Liver (tissue), 9 donors: Measurements from ENCODE around the gene DST. TPM values are rescaled to one million over a fixed set of nuclear protein-coding genes. Genes with fewer than 3 reads are reported as not detected.

Source experiments
- DNase-seq: peaks from one replicate; pipeline ENCODE4 v3.0.0-alpha.2; 2017; ENCODE audit warnings: low spot score
- H3K27ac ChIP-seq, 2 donors: one replicate each; pipeline ENCODE4 v1.7.0; 2013; ENCODE audit warnings: inconsistent platforms in 2 of 2, low read length in 2 of 2, control low read depth in 1 of 2, low read depth in 1 of 2, mild to moderate bottlenecking in 1 of 2
- H3K27me3 ChIP-seq, 4 donors: one replicate each; pipeline versions ENCODE4 v1.6.1 to v1.7.0; 2013; ENCODE audit warnings: low read length in 3 of 4, inconsistent platforms in 1 of 4, mild to moderate bottlenecking in 1 of 4, moderate library complexity in 1 of 4; ENCODE audit not compliant: control insufficient read depth in 4 of 4, insufficient read depth in 4 of 4
- H3K36me3 ChIP-seq, 4 donors: one replicate each; pipeline versions ENCODE4 v1.6.1 to v1.7.0; 2013; ENCODE audit warnings: low read length in 3 of 4, mild to moderate bottlenecking in 3 of 4, low read depth in 1 of 4, moderate library complexity in 1 of 4; ENCODE audit not compliant: control insufficient read depth in 4 of 4, insufficient read depth in 3 of 4
- H3K4me1 ChIP-seq, 4 donors: one replicate each; pipeline versions ENCODE4 v1.6.1 to v1.7.0; 2013; ENCODE audit warnings: low read length in 3 of 4, mild to moderate bottlenecking in 3 of 4, moderate library complexity in 1 of 4; ENCODE audit not compliant: control insufficient read depth in 4 of 4, insufficient read depth in 4 of 4
- H3K4me3 ChIP-seq, 3 donors: one replicate each; pipeline versions ENCODE4 v1.6.1 to v1.7.0; 2013; ENCODE audit warnings: low read length in 3 of 3, control low read depth in 1 of 3, low read depth in 1 of 3, mild to moderate bottlenecking in 1 of 3
- H3K9ac ChIP-seq, 2 donors: one replicate each; pipeline ENCODE4 v1.7.0; 2013; ENCODE audit warnings: low read length in 2 of 2, mild to moderate bottlenecking in 2 of 2, moderate library complexity in 2 of 2, control low read depth in 1 of 2, low read depth in 1 of 2
- H3K9me3 ChIP-seq, 4 donors: one replicate each; pipeline versions ENCODE4 v1.6.1 to v1.7.0; 2013; ENCODE audit warnings: low read length in 3 of 4; ENCODE audit not compliant: control insufficient read depth in 4 of 4
- ATF3 ChIP-seq: IDR thresholded peaks from 2 replicates; pipeline ENCODE4 v1.6.1; 2016; ENCODE audit warnings: antibody characterized with exemption
- CTCF ChIP-seq: fragments of 150-350 bp; IDR thresholded peaks from 2 replicates; pipeline ENCODE4 v1.5.1; 2017; ENCODE audit warnings: improper control_type of control experiment, low read depth, low read length; ENCODE audit not compliant: missing input control
- EGR1 ChIP-seq, 2 donors: IDR thresholded peaks; 2 replicates each; pipeline ENCODE4 v1.6.1; 2016 to 2018; ENCODE audit warnings: antibody characterized with exemption in 2 of 2, low read depth in 2 of 2
- FOXA1 ChIP-seq: IDR thresholded peaks from 2 replicates; pipeline ENCODE4 v1.6.1; 2016; ENCODE audit warnings: antibody characterized with exemption
- FOXA2 ChIP-seq: IDR thresholded peaks from 2 replicates; pipeline ENCODE4 v1.6.1; 2016; ENCODE audit warnings: antibody characterized with exemption
- GABPA ChIP-seq, 2 donors: IDR thresholded peaks in 1 of 2; conservative IDR thresholded peaks in 1 of 2; 2 replicates each; pipeline ENCODE4 v1.6.1; 2016; ENCODE audit warnings: antibody characterized with exemption in 2 of 2, mild to moderate bottlenecking in 1 of 2, moderate library complexity in 1 of 2
- HNF4A ChIP-seq, 2 donors: conservative IDR thresholded peaks; 2 replicates each; pipeline ENCODE4 v1.6.1; 2016; ENCODE audit warnings: antibody characterized with exemption in 2 of 2, mild to moderate bottlenecking in 2 of 2
- HNF4G ChIP-seq: IDR thresholded peaks from 2 replicates; pipeline ENCODE4 v1.6.1; 2016; ENCODE audit warnings: antibody characterized with exemption
- JUND ChIP-seq, 2 donors: IDR thresholded peaks; 2 replicates each; pipeline ENCODE4 v1.6.1; 2016; ENCODE audit warnings: antibody characterized with exemption in 2 of 2
- MAX ChIP-seq: IDR thresholded peaks from 2 replicates; pipeline ENCODE4 v1.6.1; 2016; ENCODE audit warnings: antibody characterized with exemption
- NR2F2 ChIP-seq: IDR thresholded peaks from 2 replicates; pipeline ENCODE4 v1.6.1; 2016; ENCODE audit warnings: antibody characterized with exemption
- RAD21 ChIP-seq, 2 donors: IDR thresholded peaks; 2 replicates each; pipeline ENCODE4 v1.6.1; 2016; ENCODE audit warnings: antibody characterized with exemption in 2 of 2, mild to moderate bottlenecking in 2 of 2
- REST ChIP-seq: IDR thresholded peaks from 2 replicates; pipeline ENCODE4 v1.6.1; 2016; ENCODE audit warnings: antibody characterized with exemption, mild to moderate bottlenecking
- RXRA ChIP-seq, 2 donors: IDR thresholded peaks; 2 replicates each; pipeline ENCODE4 v1.6.1; 2017 to 2018; ENCODE audit warnings: antibody characterized with exemption in 2 of 2, mild to moderate bottlenecking in 1 of 2
- SP1 ChIP-seq: IDR thresholded peaks from 2 replicates; pipeline ENCODE4 v1.6.1; 2018; ENCODE audit warnings: antibody characterized with exemption, mild to moderate bottlenecking
- TAF1 ChIP-seq: conservative IDR thresholded peaks from 2 replicates; pipeline ENCODE4 v1.6.1; 2016; ENCODE audit warnings: antibody characterized with exemption, mild to moderate bottlenecking
- YY1 ChIP-seq: IDR thresholded peaks from 2 replicates; pipeline ENCODE4 v1.6.1; 2016; ENCODE audit warnings: antibody characterized with exemption, mild to moderate bottlenecking
- ZBTB33 ChIP-seq: IDR thresholded peaks from 2 replicates; pipeline ENCODE4 v1.6.1; 2016; ENCODE audit warnings: antibody characterized with exemption
- WGBS: extraction: QIAGEN DNeasy Blood & Tissue Kit; methylation state at CpG from one replicate; pipeline ENCODE4 v1.1.7; 2013; 5-methylcytosine and 5-hydroxymethylcytosine counted together
- polyA plus RNA-seq, 2 donors: library from polyadenylated mRNA; stranded (reverse) in 1 of 2; unstranded in 1 of 2; fragments of 200-250 nt in 1 of 2; fragments of >200 nt in 1 of 2; fragmentation: Nextera tagmentation in 1 of 2; extraction: Ambion mirVana in 1 of 2; gene quantifications; one replicate each; pipeline versions ENCODE4 v1.2.1 to v1.2.3, GENCODE V29; 2013 to 2015
- total RNA-seq, 2 donors: library from RNA; depleted of rRNA; stranded (reverse); fragments of >200 nt; gene quantifications; one replicate each; pipeline ENCODE4 v1.2.3, GENCODE V29; 2014
- donor health status: healthy.
- donor health status: healthy.
- donor health status: healthy.
- donor health status: healthy.
- donor health status: healthy.

Gene DST
- total and polyA plus RNA-seq, 4 donors, result 30.5 to 234 (median 86.7) TPM

- no peak overlapping the region for H3K27ac ChIP-seq
- H3K4me1 ChIP-seq, result peaks cover 13 to 59% (median 55%) of the 10 kb centered on the region in 4 donors
- 98% methylated on average over 1 of the region's 1 CpG for WGBS
- no peak for DNase-seq
- peaks cover 1 to 16% (median 11%) of the 10 kb centered on the region in 4 donors for H3K36me3 ChIP-seq
- no peaks in the 10 kb centered on the region for H3K27me3 ChIP-seq
- no peaks in the 10 kb centered on the region for H3K9me3 ChIP-seq
- no peak overlapping the region for H3K9ac ChIP-seq
- H3K4me3 ChIP-seq, result no peak overlapping the region
- TF ChIP-seq NR2F2 (no peak), RXRA (IDR thresholded peaks at IDR 0.05) (no peak), EGR1 (IDR thresholded peaks at IDR 0.05; ENCODE audit: low read depth in 2 of 2) (no peak), TAF1 (no peak), FOXA2 (no peak), HNF4A (conservative IDR thresholded peaks at IDR 0.05) (no peak), MAX (no peak), CTCF (no peak), HNF4G (no peak), YY1 (no peak)
These were observed 129.1 kb downstream of the DST start for GRCh38 chr6:56513631-56514030.

- no peak for TF ChIP-seq MAX
- no peak for TF ChIP-seq SP1
- no peak for TF ChIP-seq HNF4G
- TF ChIP-seq REST, result no peak
- TF ChIP-seq TAF1, result no peak
- TF ChIP-seq RAD21 (IDR thresholded peaks at IDR 0.05), result no peak
- no peak for TF ChIP-seq CTCF
- no peak for TF ChIP-seq JUND (IDR thresholded peaks at IDR 0.05)
- no peak for TF ChIP-seq YY1
- no peak for TF ChIP-seq ZBTB33
- no peak for TF ChIP-seq ATF3
- no peak for TF ChIP-seq RXRA (IDR thresholded peaks at IDR 0.05)
- TF ChIP-seq EGR1 (IDR thresholded peaks at IDR 0.05; ENCODE audit: low read depth in 2 of 2), result no peak
- TF ChIP-seq NR2F2, result no peak
- no peak for TF ChIP-seq HNF4A (conservative IDR thresholded peaks at IDR 0.05)
- no peak for TF ChIP-seq FOXA1
- no peak for TF ChIP-seq GABPA (IDR thresholded peaks at IDR 0.05 in 1 of 2, conservative IDR thresholded peaks at IDR 0.05 in 1 of 2)
- no peak for TF ChIP-seq FOXA2
- Histone ChIP-seq H3K4me1 (peaks cover 11 to 54% (median 46%) of the 10 kb centered on the region in 4 donors), H3K36me3 (peaks cover 1 to 23% (median 17%) of the 10 kb centered on the region in 4 donors), H3K9ac (no peak overlapping the region), H3K27me3 (no peaks in the 10 kb centered on the region), H3K27ac (peak overlapping the region; percentile 12 to 79), H3K9me3 (no peaks in the 10 kb centered on the region), H3K4me3 (no peak overlapping the region)
- no peak for DNase-seq
- WGBS, result 89% methylated on average over 2 of the region's 2 CpGs
These were observed 131.1 kb downstream of the DST start for GRCh38 chr6:56511591-56511990.
